A673 (cell line): Measurements from ENCODE around the gene SRRT. TPM values are rescaled to one million over a fixed set of nuclear protein-coding genes. Genes with fewer than 3 reads are reported as not detected.

Source experiments
- BruUV-seq: library from RNA; stranded (reverse); fragments of 400-500 nt; replicated peaks from 2 replicates; lab custom pipeline; 2021; lab: Mats Ljungman, UMichigan
- CTCF ChIA-PET: fragments of 300-600 bp; sonication (Branson Sonifier 250); formaldehyde crosslinking; loops from one replicate; lab custom pipeline; 2022; ENCODE audit warnings: antibody characterized with exemption; lab: Charles Lee
- POLR2A ChIA-PET: fragments of 300-600 bp; sonication (Branson Sonifier 250); formaldehyde crosslinking; loops from one replicate; lab custom pipeline; 2022; ENCODE audit warnings: antibody characterized with exemption; ENCODE audit not compliant: low non-redundant PET; lab: Charles Lee
- DNase-seq: peaks from one replicate; pipeline ENCODE4 v3.0.0-alpha.2; 2015; ENCODE audit warnings: low spot score
- H3K27ac ChIP-seq: fragments of 200-600 bp; sonication (generic); 2 replicates; pipeline ENCODE4 v1.5.1; 2016; ENCODE audit warnings: mixed run types, low read depth, mild to moderate bottlenecking, mixed read lengths, antibody characterized with exemption, low read length; ENCODE audit not compliant: poor library complexity, severe bottlenecking
- H3K27me3 ChIP-seq: fragments of 200-600 bp; sonication (generic); replicated peaks from 2 replicates; pipeline ENCODE4 v1.6.1; 2017; ENCODE audit warnings: mixed run types, low read depth, mild to moderate bottlenecking, mixed read lengths, antibody characterized with exemption, low read length; ENCODE audit not compliant: insufficient read depth, poor library complexity
- H3K36me3 ChIP-seq: fragments of 200-600 bp; sonication (generic); 2 replicates; pipeline ENCODE4 v1.6.1; 2016; ENCODE audit warnings: mixed run types, mild to moderate bottlenecking, mixed read lengths, antibody characterized with exemption, low read length; ENCODE audit not compliant: insufficient read depth, poor library complexity, severe bottlenecking
- H3K4me1 ChIP-seq: fragments of 200-600 bp; sonication (generic); 2 replicates; pipeline ENCODE4 v1.6.1; 2017; ENCODE audit warnings: mixed run types, mild to moderate bottlenecking, mixed read lengths, antibody characterized with exemption, low read length; ENCODE audit not compliant: insufficient read depth, poor library complexity, severe bottlenecking
- H3K4me3 ChIP-seq: fragments of 200-600 bp; sonication (generic); 2 replicates; pipeline ENCODE4 v1.5.1; 2016; ENCODE audit warnings: low read depth, mixed run types, mild to moderate bottlenecking, mixed read lengths, low read length; ENCODE audit not compliant: poor library complexity, severe bottlenecking
- H3K9me3 ChIP-seq: fragments of 200-600 bp; sonication (generic); 2 replicates; pipeline ENCODE4 v1.6.1; 2016; ENCODE audit warnings: mixed run types, low read depth, mild to moderate bottlenecking, mixed read lengths, antibody characterized with exemption, low read length; ENCODE audit not compliant: poor library complexity, severe bottlenecking
- EZH2 ChIP-seq: fragments of 200-600 bp; sonication (generic); IDR thresholded peaks from 2 replicates; pipeline ENCODE4 v1.6.1; 2017; ENCODE audit warnings: borderline replicate concordance, low read depth, mild to moderate bottlenecking, mixed read lengths, antibody characterized with exemption, low read length; ENCODE audit not compliant: poor library complexity, severe bottlenecking
- intact Hi-C: fragments of 100-400 bp; cut with micrococcal nuclease; formaldehyde crosslinking; loops from one replicate; pipeline ENCODE4 v1.10.0; 2022; ENCODE audit not compliant: unreplicated experiment
- total RNA-seq: library from RNA; stranded (reverse); gene quantifications from 2 replicates; pipeline ENCODE4 v1.2.3, GENCODE V29; 2021
- TF ChIP-seq, protein P1 (sequence below): fragments of 300-800, 200-600 bp; sonication (generic); conservative IDR thresholded peaks from 2 replicates; pipeline ENCODE4 v1.5.1; 2017; ENCODE audit warnings: low read depth, mild to moderate bottlenecking, antibody characterized with exemption, low read length, moderate library complexity, mixed read lengths

SRRT gene
- total RNA-seq, 1 experiment from 2014 or later, result 277 TPM

DNA sequence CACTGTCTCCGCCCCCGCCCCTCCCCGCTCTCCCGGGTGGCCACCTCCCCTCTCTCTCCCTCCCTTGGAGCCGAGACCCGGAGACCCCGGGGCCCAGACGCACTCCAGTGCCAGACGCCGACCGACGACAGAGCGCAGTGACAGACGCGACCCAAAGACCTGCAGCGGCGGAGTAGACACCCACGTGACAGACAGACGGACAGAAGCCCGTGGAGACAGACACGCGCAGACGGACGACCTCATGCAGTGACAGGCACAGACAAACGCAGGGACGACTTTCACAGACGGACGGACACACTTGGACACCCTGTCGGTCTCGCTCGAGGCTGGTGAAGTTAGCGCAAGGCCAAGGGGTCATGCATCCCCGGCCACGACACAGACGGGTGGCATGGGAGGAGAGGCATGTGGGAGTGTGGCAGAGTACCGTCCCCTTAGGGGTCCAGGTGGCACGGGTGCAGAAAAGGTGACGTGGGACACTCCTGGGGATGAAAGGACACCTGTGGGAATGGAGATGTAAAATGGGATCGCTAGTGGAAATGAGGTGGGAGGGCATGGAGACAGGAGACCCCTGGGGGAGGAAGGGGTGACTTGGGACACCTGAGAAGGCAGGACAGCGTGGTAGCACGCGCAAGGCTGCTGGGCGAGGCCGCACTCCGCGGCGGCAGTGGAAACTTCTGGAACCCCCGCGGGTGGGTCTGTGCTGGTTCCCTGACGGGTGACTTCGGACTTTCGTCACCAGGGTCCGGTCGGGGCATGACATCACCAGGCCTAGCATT lies 21.2 kb downstream of the SRRT start:
- ChIA-PET CTCF (interaction anchor here (0.6 kb wide), 1 partner anchor 11 kb away, joined by 3 read pairs; no protein-coding TSS in a partner anchor), POLR2A (interaction anchor here (0.6 kb wide), 1 partner anchor 261 kb away, joined by 3 read pairs; no protein-coding TSS in a partner anchor)
- peak; percentile 68 for DNase-seq
- no peak overlapping the region for H3K27ac ChIP-seq
- intact Hi-C loops, result loop anchor here (2.0 to 10.0 kb wide), 4 partner anchors 181 to 386 kb away; partner anchors contain the start of gene FIS1
- H3K4me3 ChIP-seq, result peak overlapping the region; percentile 50
- H3K36me3 ChIP-seq, result no peaks in the 10 kb centered on the region
- H3K4me1 ChIP-seq, result peaks cover 9% of the 10 kb centered on the region
- no TSS peak for BruUV-seq
- no peaks in the 10 kb centered on the region for H3K9me3 ChIP-seq
- peaks cover 7% of the 10 kb centered on the region for H3K27me3 ChIP-seq
- TF ChIP-seq, protein P1, sequence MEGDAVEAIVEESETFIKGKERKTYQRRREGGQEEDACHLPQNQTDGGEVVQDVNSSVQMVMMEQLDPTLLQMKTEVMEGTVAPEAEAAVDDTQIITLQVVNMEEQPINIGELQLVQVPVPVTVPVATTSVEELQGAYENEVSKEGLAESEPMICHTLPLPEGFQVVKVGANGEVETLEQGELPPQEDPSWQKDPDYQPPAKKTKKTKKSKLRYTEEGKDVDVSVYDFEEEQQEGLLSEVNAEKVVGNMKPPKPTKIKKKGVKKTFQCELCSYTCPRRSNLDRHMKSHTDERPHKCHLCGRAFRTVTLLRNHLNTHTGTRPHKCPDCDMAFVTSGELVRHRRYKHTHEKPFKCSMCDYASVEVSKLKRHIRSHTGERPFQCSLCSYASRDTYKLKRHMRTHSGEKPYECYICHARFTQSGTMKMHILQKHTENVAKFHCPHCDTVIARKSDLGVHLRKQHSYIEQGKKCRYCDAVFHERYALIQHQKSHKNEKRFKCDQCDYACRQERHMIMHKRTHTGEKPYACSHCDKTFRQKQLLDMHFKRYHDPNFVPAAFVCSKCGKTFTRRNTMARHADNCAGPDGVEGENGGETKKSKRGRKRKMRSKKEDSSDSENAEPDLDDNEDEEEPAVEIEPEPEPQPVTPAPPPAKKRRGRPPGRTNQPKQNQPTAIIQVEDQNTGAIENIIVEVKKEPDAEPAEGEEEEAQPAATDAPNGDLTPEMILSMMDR, result no peak
- TF ChIP-seq EZH2, result no peak

DNA sequence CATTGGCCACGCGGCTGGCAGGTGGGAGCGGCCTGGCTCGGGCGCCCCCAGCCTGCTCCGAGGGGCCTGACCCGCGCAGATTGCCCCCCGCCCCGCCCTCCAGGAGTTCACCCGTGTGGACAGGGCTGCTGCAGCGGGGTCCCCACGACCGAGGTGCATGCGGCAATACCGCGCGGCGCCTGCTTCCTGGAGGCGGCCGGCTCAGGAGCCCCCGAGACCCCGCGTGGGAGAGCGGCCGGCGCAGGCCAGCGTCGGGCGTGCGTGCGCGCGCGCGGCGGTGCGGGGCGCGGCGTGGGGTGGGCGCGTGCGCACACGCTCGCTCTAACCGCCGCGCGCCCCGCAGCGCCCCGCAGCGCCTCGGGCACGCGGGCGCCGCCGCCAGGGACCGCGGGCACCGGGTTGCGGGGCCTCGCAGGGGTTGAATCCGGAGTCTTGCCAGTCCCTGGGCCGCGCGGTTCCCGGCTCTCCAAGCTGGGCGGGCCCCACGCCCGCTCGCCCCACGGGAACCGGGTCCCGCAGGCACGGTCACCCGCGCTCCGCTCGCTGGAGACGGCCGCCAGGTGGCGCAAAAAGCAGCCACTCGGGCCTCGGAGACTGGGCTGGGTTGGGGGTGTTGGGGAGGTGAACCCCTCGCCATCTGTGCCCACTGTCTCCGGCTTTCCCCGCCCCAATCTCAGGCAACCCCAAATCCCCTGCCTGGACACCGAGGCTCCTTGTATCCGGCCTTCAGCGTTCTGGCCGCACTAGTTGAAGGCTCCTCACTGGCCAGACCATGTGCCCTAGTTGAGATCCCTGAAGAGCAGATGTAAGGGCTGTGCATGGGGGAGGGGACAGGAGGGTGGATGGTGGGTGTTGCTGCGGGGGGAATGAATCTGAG lies 22.1 kb downstream of the SRRT start:
- ChIA-PET CTCF (no interaction called here), POLR2A (interaction anchor here (0.6 kb wide), 1 partner anchor 262 kb away, joined by 3 read pairs; no protein-coding TSS in a partner anchor)
- TF ChIP-seq EZH2, result no peak
- TF ChIP-seq, protein P1, result peak; percentile 87
- peaks cover 9% of the 10 kb centered on the region for H3K4me1 ChIP-seq
- intact Hi-C loops, result loop anchor here (1.0 to 10.0 kb wide), 4 partner anchors 162 to 385 kb away; no protein-coding TSS in a partner anchor
- peak; percentile 56 for DNase-seq
- H3K36me3 ChIP-seq, result no peaks in the 10 kb centered on the region
- H3K27ac ChIP-seq, result no peak overlapping the region
- no peaks in the 10 kb centered on the region for H3K9me3 ChIP-seq
- peaks cover 7% of the 10 kb centered on the region for H3K27me3 ChIP-seq
- H3K4me3 ChIP-seq, result peak overlapping the region; percentile 50
- no TSS peak for BruUV-seq

DNA sequence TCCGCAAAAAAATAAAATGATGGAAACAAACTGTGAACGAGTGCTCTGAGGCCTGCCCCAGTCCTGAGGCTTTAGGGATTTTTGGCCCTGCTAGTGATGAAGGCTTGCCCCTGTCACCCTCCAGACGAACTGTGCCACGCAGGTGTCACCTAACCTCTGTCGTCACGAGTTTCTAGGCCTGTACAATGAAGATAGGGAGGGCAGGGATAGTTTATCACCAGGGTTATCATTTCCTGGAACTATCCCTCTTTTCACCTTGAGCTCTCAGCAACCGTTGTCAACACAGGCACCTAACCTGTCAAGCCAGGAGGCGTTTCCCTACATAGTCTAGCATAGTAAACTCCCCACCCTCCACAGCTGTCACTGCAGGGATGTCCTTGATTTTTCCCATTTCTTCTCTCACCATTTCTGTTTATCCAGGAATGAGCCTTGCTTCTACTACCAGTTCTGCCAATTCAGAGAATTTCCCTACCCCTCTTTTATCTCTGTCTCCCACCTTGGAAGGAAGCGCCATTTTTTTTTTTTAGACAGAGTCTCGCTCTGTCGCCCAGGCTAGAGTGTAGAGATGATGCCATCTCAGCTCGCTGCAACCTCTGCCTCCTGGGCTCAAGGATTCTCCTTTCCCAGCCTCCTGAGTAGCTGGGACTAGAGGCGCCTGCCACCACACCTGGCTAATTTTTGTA lies 23.0 kb downstream of the SRRT start:
- H3K27me3 ChIP-seq, result peaks cover 7% of the 10 kb centered on the region
- POLR2A ChIA-PET, result no interaction called here
- intact Hi-C loops, result loop anchor here (1.0 to 10.0 kb wide), 4 partner anchors 161 to 384 kb away; no protein-coding TSS in a partner anchor

More for the DNA sequence above, 23.0 kb downstream of the SRRT start:
- Histone ChIP-seq H3K36me3 (no peaks in the 10 kb centered on the region), H3K4me3 (no peak overlapping the region), H3K9me3 (no peaks in the 10 kb centered on the region), H3K27ac (no peak overlapping the region), H3K4me1 (peaks cover 9% of the 10 kb centered on the region)
- DNase-seq, result no peak
- CTCF ChIA-PET, result no interaction called here
- no TSS peak for BruUV-seq
- TF ChIP-seq, protein P1, result no peak
- TF ChIP-seq EZH2, result no peak
